Stromal cell of bone marrow (primary cell): ENCODE data around the gene MLXIPL.
"Not testable (repeated sequence)": the region's sequence is repeated elsewhere in the genome, so short reads cannot be mapped to it uniquely, and the experiment has no call there.

Experiments
- DNase-seq: peaks from one replicate; pipeline ENCODE4 v3.0.0-alpha.2; 2012; ENCODE audit warnings: low read depth

MLXIPL gene

DNA sequence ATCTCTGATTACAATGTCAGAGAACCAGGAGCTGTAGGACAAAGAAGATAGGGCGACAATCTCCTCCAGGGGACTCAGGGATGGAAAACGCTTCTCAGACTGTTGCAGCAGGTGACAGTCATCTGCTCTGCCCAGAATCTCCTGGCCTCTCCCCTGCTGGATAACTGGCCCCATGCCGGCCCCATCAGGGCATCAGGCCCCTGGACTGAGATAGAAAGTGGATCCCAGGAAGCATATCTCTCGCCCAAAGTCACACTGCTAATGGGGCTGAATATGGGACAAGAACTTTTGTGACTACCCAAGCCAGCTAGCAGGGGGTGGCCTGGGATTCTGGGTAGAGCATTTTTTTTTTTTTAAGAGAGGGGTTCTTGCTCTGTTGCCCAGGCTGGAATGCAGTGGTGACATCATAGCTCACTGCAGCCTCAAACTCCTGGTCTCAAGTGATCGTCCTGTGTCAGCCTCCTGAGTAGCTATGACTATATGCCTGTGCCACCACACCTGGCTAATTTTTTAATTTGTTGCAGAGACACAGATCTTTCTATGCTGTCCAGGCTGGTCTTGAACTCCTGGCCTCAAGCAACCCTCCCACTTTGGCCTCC lies 20.5 kb upstream of the MLXIPL start:
- DNase-seq, result no peak

- no peak for DNase-seq
These were observed 18.5 kb upstream of the MLXIPL start for GRCh38 chr7:73642834-73643233.

DNA sequence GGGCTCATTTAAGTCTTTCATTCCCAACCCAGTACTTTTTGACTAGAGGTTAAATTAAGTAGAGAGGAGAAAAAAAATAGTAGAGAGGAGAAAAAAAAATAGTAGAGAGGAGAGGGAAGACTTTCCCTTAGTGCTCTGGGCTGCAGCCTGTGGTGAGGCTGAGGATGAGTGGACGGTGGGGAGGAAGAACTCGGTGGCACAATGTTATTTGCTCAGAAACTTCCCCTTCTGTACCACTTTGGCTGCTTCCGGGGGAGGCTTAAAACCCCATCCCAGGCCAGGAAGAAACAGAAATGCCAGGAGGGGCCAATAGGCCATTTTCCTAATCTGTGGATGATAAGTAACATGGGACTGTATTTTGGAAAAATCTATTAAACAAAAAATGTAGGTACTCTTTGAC lies 14.6 kb upstream of the MLXIPL start:
- no peak for DNase-seq

DNA sequence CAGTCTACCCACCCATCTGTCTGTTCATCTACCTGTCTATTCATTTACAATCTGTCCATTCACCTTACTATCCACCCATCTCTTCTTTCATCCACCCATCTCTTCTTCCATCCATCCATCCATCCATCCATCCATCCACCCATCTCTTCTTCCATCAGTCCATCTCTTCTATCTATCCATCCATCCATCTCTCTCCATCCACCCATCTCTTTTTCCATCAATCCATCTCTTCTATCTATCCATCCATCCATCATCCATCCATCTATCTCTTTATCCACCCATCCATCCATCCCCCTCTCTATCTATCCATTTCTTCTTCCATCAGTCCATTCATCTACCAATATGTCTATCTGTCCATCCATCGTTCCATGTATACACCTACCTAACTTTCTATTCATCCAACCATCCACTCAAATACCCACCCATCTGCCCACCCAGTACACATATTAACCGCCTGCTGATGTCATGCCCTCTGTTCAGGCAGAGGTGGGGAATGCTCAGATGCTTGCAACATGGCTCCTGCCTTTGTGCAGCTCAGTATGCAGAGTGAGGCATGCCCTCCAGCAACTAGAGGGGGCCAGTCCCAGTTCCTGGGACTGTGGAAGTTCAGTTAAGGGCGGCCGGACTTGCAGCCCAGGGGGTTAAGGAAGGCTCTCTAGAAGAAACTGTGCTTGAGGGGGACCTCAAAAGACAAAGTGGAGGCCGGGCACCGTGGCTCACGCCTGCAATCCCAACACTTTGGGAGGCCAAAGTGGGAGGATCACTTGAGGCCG lies 11.3 kb upstream of the MLXIPL start:
- no peak for DNase-seq

- DNase-seq, result no peak
These were observed 9.5 kb upstream of the MLXIPL start for GRCh38 chr7:73633844-73634243.

DNA sequence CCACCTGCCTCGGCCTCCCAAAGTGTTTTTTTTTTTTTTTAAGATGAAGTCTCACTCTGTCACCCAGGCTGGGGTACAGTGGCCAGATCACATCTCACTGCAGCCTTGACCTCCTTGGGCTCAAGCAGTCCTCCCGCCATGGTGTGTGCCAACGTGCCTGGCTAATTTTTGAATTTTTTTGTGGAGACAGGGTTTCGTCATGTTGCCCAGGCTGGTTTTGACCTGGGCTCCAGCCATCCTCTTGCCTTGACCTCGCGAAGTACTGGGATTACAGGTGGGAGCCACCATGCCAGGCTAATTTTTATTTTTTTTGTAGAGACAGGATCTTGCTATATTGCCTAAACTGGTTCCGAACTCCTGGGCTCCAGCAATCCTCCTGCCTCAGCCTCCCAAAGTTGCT lies 9.0 kb upstream of the MLXIPL start:
- DNase-seq, result no peak

- DNase-seq, result no peak
These were observed 7.2 kb upstream of the MLXIPL start for GRCh38 chr7:73631558-73631957.

DNA sequence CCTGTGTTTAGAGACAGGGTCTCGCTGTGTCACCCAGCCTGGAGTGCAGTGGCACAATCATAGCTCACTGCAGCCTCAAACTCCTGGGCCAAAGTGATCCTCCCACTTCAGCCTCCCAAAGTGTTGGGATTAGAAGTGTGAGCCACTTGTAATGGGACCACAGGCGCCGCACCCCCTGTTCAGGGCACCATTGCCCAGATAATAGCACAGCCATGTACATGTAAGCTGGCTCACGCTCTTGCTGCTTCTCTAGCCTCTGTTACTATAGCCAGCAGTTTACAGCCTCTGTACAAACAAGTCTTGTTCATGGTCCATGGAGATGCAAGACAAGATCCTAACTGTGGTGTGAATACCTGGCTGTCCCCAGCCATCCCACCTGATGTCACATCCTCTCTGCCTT lies 4.2 kb upstream of the MLXIPL start:
- DNase-seq, result no peak

DNA sequence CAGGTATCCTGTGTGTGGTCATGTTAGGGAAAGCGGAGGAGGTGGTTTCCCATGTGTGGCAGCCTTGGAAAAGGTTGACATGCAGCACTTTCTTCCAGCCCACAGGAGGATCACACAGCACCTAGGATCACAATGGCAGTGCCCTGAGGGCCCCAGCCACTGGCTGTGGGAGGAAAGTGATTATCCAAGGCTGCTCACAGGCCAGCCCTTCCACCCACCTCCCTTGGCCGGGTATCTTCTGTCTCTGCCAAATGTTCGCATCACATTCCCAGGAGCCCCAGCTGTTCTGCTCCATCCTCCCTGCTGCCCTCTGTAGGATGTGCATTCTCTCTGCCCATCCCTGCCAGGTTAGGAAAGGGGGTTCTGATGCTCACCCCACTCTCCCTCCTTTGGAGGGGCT lies 2.5 kb upstream of the MLXIPL start:
- DNase-seq, result peak; percentile 18

GRCh38 chr7:73625276-73625675 lies 954 bp upstream of the MLXIPL start:
- DNase-seq, result no peak

DNA sequence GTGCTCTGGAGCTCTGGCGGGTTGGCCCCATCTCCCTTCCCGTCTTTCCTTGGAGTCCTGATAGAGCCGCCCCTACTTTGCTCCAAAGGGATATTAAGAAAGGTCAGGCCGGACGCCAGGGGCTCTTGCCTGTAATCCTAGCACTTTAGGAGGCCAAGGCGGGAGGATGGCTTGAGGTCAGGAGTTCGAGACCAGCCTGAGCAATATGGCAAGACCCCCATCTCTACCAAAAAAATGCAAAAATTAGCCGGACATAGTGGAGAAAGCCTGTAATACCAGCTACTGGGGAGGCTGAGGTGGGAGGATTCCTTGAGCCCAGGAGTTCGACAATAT lies 313 bp upstream of the MLXIPL start:
- no peak for DNase-seq

DNA sequence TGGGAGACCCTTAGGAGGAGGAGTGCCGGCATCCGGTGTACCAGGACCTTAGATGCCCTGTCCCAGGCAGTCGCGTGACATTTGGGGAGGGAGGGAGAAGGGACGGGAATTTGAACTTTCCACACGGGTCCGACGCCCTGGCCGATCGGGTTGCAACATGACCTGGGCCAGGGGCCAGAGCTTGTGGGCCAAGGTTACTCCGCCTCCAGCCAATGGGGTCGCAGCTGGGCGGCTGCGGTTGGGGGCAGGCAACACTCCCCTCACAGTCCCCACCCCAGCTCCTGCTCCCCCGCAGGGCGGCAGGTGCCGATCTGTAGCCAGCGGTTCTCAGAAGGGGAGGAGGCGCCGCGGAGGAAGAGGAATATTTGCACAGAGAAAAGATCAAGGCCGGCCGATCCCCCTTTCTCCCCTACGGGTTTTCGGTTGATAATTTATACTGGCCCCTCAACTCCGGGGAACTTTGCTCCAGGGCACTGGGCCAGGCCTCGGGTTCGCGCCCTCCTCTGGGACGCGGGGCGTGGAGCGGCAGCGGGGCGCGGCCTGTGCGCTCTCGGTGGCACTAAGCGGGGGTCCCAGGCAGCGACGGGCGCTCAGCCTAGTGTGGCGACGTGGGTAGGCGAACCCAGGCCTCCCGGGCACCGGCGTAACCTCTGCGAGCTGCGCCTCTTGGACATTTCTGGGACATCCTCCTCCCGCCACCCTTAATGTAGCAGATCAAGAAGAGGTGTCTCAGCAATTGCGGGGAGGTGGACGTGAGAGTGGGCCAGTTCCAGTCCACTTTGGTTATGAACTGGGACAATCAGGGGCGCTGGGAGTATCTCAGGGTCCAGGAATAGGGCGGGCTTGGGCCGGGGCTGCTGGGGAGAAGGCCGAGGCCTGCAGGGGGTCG lies 1.2 kb downstream of the MLXIPL start:
- no peak for DNase-seq

DNA sequence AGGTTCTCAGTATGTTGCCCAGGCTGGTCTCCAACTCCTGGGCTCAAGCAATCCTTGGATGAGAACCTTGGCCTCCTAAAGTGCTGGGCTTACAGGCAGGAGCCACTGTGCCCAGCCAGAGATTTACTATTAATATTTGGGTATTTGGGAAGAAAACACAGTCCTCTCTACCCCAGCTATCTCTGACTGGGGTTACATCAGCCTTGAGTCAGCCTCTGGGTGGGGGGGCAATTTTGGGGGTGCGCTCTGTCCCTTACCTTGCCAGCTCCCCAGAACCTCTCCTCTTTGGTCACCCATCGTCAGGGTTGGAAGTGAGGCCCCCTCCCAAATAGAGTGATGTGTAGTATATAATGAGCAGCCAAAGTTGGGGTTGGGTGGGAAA lies 1.8 kb downstream of the MLXIPL start:
- DNase-seq, result no peak

GRCh38 chr7:73621168-73622063 lies 2.9 kb downstream of the MLXIPL start:
- DNase-seq, result no peak

- not testable (repeated sequence) for DNase-seq
These were observed 4.9 kb downstream of the MLXIPL start for GRCh38 chr7:73619394-73619793.

DNA sequence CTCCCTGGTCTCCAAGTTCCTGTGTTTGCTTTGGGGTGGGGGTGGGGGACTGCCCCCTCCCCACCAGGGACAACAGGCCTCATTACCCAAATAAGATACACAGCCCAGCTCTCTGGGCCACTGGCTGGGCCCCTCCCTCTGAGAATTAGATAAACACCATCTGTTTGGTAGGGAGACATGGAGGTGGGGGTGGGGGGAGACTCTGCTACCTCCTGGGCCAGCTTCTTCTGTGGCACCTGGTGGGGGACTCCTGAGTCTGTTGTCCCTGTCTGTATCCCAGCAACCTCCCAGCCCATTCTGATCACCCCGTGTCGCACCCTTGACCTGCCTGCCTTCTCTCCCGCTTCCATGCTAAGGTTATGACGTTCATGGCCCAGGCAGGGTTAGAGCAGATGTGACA lies 5.8 kb downstream of the MLXIPL start:
- no peak for DNase-seq

DNA sequence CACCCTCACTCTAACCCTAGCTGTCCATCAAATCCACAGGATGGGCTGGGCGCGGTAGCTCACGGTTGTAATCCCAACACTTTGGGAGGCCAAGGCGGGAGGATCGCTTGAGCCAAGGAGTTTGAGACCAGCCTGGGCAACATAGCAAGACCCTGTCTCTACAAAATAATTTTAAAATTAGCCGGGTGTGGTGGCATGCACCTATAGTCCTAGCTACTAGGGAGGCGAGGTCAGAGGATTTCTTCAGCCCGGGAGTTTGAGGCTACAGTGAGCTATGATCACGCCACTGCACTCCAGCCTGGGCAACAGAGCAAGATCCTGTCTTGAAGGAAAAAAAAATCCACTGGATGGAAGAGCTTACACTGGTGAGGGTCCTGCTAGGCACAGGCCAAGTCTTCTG lies 6.8 kb downstream of the MLXIPL start:
- DNase-seq, result not testable (repeated sequence)

DNA sequence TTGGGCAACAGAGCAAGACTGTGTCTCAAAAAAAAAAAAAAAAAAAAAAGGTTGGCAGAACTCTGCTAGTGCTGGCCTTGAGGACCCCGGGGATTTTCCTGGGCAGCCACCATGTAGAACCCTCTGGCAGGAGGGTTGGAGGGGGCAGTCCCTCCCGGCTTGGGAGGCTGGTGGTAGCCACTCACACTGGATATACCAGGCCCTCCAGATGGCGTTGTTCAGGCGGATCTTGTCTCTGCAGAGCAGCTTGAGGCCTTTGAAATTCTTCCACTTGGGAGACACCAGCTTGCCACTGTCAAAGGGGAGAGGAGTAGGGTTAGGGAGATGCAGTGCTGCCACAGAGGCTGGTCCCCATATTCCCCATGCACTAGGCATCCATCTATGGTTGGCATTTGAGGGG lies 8.4 kb downstream of the MLXIPL start:
- no peak for DNase-seq

DNA sequence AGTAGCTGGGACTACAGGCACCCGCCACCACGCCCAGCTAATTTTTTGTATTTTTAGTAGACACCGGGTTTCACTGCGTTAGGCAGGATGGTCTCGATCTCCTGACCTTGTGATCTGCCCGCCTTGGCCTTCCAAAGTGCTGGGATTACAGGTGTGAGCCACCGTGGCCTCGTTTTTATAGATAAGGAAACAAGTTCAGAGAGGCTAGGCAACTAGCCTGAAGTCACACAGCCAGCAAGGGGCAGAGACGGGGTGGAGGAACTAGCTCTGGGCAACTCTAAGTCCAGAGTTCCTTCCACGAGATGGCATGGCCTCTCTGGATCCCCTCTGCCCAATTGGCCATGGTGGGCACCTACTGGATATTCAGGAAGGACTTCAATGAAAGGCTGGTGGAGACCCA lies 9.4 kb downstream of the MLXIPL start:
- not testable (repeated sequence) for DNase-seq

DNA sequence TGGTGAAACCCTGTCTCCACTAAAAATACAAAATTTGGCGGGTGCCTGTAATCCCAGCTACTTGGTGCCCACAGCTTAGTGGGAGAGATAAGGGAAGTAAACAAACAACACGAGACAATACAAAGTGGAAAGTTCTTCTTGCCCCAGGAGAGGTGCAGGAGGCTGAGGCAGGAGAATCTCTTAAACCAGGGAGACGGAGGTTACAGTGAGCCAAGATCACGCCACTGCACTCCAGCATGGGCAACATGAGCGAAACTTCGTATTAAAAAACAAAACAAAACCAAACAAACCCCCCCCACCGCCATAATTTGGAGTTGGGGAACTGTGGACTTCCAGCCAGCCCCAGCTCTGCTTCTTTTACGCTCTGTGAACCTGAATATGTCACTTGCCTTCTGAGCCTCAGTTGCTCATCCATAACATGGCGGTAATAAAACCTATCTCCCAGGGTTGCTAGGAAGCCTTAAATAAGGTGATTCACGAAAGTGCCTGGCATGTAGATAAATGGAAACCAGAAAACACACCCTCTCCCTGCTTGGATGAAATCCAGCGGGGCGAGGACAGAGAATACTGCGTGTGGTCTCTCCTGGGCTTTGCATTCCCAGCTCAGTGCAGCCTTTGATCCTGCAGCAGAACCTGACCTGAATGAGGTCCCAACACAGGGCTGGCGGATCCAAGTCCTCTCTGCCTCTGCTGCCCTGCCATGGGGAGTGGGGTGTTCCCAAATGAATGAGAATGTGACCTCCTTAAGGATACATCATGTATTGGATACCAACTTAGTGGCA lies 10.2 kb downstream of the MLXIPL start:
- DNase-seq, result no peak

DNA sequence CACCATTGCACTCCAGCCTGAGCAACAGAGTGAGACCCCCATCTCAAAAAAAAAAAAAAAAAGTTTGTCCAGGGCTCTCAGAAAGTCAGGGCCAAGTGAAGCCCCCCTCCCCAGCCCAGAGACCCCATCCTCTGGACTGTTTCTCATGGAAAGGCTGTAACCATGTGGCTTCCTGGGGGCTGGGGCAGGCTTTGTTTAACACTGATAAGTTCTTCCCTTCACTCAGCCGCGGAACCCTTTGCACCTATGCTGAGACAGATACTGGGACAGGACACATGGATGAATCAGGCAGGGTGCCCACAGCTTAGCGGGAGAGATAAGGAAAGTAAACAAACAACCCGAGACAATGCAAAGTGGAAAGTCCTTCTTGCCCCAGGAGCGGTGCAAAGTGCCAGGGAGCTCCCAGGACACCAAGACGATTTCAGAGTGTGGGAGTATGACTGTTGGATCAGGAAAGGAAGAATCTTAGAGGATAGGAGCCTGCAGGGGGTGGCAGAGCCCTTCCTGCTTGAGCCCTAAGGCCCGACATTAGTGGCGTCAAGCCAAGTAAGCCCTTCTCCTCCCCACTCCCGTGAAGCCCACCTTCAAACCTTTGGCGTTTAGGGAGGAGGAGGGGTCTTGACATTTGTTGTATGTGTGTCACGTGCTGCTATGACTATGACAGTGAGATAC lies 11.6 kb downstream of the MLXIPL start:
- DNase-seq, result no peak
